GM21825 (cell line): ENCODE measurements around the gene BAG3.
"Not testable (repeated sequence)": the region's sequence is repeated elsewhere in the genome, so short reads cannot be mapped to it uniquely, and the experiment has no call there.

ENCODE experiments used
- ATAC-seq: cut with Tn5 transposase; IDR thresholded peaks from one replicate; pipeline ENCODE4 v1.9.1; 2021; ENCODE audit warnings: mild to moderate bottlenecking, moderate library complexity; ENCODE audit not compliant: unreplicated experiment

Gene BAG3

GRCh38 chr10:119640384-119640783 is 10.8 kb upstream of the BAG3 start:
- ATAC-seq: no peak

GRCh38 chr10:119640875-119641526 is 10.2 kb upstream of the BAG3 start:
- ATAC-seq: no peak

GRCh38 chr10:119642556-119643111 is 8.5 kb upstream of the BAG3 start:
- no peak for ATAC-seq

- ATAC-seq: no peak
These were observed 7.6 kb upstream of the BAG3 start for GRCh38 chr10:119643306-119644204.

- ATAC-seq: no peak
These were observed 6.9 kb upstream of the BAG3 start for GRCh38 chr10:119644205-119644814.

- ATAC-seq: no peak
These were observed 6.2 kb upstream of the BAG3 start for GRCh38 chr10:119644994-119645393.

GRCh38 chr10:119650062-119650461 is 1.1 kb upstream of the BAG3 start:
- ATAC-seq: no peak

- ATAC-seq: peak; percentile 5
These were observed 557 bp downstream of the BAG3 start for GRCh38 chr10:119651514-119652360.

- no peak for ATAC-seq
These were observed 1.2 kb downstream of the BAG3 start for GRCh38 chr10:119652361-119652730.

GRCh38 chr10:119653209-119653608 is 2.0 kb downstream of the BAG3 start:
- ATAC-seq: no peak

GRCh38 chr10:119653916-119654315 is 2.7 kb downstream of the BAG3 start:
- no peak for ATAC-seq

- ATAC-seq: no peak
These were observed 3.4 kb downstream of the BAG3 start for GRCh38 chr10:119654540-119654939.

- ATAC-seq: no peak
These were observed 4.4 kb downstream of the BAG3 start for GRCh38 chr10:119655566-119656001.

- ATAC-seq: no peak
These were observed 5.6 kb downstream of the BAG3 start for GRCh38 chr10:119656760-119657159.

- ATAC-seq: no peak
These were observed 6.5 kb downstream of the BAG3 start for GRCh38 chr10:119657725-119658124.

GRCh38 chr10:119658274-119658673 is 7.1 kb downstream of the BAG3 start:
- ATAC-seq: no peak

- ATAC-seq: no peak
These were observed 8.8 kb downstream of the BAG3 start for GRCh38 chr10:119659951-119660350.

GRCh38 chr10:119662076-119662605 is 11.0 kb downstream of the BAG3 start:
- not testable (repeated sequence) for ATAC-seq

GRCh38 chr10:119663866-119664698 is 12.9 kb downstream of the BAG3 start:
- no peak for ATAC-seq
